Measurements from ENCODE around the gene DNAJC13.
"Not testable (repeated sequence)": the region's sequence is repeated elsewhere in the genome, so short reads cannot be mapped to it uniquely, and the experiment has no call there.

The DNAJC13 gene, protein sequence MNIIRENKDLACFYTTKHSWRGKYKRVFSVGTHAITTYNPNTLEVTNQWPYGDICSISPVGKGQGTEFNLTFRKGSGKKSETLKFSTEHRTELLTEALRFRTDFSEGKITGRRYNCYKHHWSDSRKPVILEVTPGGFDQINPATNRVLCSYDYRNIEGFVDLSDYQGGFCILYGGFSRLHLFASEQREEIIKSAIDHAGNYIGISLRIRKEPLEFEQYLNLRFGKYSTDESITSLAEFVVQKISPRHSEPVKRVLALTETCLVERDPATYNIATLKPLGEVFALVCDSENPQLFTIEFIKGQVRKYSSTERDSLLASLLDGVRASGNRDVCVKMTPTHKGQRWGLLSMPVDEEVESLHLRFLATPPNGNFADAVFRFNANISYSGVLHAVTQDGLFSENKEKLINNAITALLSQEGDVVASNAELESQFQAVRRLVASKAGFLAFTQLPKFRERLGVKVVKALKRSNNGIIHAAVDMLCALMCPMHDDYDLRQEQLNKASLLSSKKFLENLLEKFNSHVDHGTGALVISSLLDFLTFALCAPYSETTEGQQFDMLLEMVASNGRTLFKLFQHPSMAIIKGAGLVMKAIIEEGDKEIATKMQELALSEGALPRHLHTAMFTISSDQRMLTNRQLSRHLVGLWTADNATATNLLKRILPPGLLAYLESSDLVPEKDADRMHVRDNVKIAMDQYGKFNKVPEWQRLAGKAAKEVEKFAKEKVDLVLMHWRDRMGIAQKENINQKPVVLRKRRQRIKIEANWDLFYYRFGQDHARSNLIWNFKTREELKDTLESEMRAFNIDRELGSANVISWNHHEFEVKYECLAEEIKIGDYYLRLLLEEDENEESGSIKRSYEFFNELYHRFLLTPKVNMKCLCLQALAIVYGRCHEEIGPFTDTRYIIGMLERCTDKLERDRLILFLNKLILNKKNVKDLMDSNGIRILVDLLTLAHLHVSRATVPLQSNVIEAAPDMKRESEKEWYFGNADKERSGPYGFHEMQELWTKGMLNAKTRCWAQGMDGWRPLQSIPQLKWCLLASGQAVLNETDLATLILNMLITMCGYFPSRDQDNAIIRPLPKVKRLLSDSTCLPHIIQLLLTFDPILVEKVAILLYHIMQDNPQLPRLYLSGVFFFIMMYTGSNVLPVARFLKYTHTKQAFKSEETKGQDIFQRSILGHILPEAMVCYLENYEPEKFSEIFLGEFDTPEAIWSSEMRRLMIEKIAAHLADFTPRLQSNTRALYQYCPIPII (N-terminal part only)

DNA sequence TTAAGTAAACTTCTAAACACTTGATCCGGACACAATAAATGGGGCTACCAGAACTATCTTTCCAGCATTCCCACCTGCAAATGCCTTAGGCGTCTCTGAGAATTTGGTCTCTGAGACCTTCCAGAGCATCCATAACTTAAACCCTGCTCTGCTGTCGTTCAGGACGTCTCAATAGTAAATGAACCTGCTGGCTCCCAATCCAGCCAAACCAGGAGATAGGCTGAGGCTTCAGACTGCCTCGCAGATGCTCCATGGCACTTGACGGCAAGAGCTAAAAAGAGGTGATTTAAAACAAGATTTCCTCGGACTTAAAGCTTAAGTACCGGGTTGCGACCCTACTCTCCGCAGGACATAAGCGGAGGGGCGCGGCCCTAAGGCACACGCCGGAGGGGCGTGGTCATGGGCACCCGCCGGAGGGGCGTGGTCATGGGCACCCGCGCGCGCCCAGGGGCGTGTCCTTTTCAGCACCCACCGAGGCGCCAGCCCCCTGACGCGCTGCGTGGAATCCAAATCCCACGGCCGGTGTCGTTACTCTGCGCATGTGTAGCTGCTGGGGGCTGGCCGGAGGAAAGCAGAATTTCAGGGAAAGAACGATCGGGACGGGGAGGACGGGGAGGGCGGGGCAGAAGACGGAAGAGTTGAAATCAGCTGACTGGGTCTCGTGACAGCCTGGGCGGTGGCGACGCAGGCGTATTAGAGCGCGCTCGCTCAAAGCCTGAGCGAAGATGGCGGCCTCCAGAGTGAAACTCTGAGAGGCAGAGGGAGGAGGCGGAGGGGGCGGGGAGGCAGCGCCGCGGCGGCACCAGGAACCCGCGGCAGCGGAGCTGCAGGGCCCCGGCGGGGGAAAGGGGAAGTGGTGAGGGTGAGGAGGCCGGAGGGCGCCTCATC, at the start of gene DNAJC13:
Gene DNAJC13, plus strand, starts transcription at position 696 of the 888 bp plus-strand sequence. CDS start 17,049 bp downstream, outside the sequence.
- peak; percentile 78 to 82 for DNase-seq (ENCODE audit: low read depth in 2 of 2)

GRCh38 chr3:132368515-132368914, 48.8 kb upstream of the DNAJC13 start:
- no peak for DNase-seq (ENCODE audit: low read depth in 2 of 2)

- DNase-seq (ENCODE audit: low read depth in 2 of 2), result no peak
These were observed 48.3 kb upstream of the DNAJC13 start for GRCh38 chr3:132368962-132369361.

DNA sequence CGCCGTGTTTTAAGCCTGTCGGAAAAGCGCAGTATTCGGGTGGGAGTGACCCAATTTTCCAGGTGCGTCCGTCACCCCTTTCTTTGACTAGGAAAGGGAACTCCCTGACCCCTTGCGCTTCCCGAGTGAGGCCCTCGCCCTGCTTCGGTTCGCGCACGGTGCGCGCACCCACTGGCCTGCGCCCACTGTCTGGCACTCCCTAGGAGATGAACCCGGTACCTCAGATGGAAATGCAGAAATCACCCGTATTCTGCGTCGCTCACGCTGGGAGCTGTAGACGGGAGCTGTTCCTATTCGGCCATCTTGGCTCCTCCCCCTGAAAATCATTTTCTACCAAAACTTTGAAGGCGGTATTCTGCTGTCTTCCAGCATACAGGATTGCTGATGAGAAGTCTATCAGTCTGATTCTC, 40.4 kb upstream of the DNAJC13 start:
- not testable (repeated sequence) for DNase-seq (ENCODE audit: low read depth in 2 of 2)

GRCh38 chr3:132378048-132378762, 39.1 kb upstream of the DNAJC13 start:
- DNase-seq (ENCODE audit: low read depth in 2 of 2), result no peak

GRCh38 chr3:132378846-132379245, 38.5 kb upstream of the DNAJC13 start:
- no peak for DNase-seq (ENCODE audit: low read depth in 2 of 2)

DNA sequence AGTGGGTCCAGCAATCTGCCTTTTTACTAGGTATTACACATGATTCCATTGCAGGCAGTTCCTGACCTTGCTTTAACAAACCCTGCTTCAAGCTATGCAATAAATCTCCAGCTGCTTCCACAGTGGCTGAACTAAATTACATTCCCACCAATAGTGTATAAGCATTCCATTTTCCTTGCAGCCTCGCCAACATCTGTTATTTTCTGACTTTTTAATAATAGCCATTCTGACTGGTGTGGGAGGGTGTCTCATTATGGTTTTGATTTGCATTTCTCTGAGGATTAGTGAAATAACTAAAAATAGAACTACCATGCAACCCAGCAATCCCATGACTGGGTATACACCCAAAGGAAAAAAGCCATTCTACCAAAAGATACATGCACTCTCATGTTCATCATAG, 36.4 kb upstream of the DNAJC13 start:
- DNase-seq (ENCODE audit: low read depth in 2 of 2), result no peak

DNA sequence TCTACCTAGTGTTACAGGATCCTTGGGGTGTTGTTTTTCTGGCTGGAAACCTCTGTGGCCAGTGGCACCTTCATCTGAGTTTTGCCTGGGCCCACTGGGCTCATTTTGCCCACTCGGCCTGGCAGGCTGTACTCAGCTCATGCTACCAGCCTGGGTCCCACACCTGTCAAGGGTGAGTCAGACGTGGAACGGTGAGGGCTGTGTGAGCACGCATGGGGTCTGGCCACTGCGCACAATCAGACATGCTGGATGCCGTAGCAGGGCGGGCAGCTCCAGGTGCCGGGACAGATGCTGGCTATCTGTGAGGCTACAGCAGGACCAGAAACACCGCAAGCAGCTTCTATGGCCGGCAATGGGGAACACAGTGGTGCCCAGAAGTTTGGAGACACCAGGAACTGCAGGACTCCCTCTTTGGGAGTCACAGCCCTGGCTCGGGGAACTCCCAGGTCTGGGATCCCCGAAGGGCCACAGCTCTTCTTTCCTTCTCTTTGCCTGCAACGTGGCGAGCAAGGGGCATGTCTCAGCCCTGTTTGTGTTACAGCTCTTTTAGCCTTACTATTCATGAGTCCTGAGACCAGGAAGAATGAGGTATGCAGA, 35.9 kb upstream of the DNAJC13 start:
- no peak for DNase-seq (ENCODE audit: low read depth in 2 of 2)

- no peak for DNase-seq (ENCODE audit: low read depth in 2 of 2)
These were observed 35.0 kb upstream of the DNAJC13 start for GRCh38 chr3:132382267-132382666.

DNA sequence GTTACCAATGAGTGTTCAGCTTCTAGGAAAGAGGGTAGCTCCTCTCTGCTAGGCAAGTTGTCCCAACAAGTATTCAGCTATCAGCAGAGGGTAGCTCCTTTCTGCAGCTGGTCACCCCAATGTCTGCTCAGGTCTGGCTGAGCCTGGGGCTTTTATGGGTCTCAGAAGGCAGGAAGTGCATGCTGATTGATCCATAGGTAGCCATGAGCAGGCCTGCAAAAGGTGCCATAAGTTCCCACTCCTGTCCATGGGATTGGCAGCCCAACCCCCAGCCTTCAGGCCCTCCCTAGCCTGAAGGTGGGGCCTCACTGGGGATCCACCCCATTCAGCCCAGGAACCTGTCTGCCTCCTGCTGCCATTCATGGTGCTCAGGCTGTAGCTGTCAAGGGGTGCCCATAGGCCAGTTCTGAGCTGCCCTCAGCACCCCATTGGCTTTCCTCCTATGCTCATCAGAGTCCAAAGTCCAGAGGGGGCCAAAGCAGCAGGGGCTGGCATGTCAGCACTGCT, 34.6 kb upstream of the DNAJC13 start:
- no peak for DNase-seq (ENCODE audit: low read depth in 2 of 2)

DNA sequence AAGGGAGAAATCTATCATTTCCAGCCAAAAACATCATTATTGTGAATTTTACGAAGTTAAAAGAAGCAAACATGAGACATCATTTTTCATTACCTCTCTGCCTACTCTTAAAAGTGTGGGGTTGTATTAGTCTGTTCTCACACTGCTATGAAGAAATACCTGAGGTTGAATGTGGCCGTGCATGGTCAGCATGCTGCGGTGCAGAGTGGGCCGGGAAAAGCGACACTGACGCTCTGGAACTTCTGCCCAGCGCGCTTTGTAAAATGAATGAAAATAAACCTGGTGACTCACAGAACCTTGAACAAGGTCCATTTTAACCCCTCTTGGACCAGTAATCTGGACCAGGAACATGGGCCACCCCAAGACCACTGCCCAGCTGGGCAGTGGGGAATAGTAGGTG, 31.0 kb upstream of the DNAJC13 start:
- no peak for DNase-seq (ENCODE audit: low read depth in 2 of 2)

DNA sequence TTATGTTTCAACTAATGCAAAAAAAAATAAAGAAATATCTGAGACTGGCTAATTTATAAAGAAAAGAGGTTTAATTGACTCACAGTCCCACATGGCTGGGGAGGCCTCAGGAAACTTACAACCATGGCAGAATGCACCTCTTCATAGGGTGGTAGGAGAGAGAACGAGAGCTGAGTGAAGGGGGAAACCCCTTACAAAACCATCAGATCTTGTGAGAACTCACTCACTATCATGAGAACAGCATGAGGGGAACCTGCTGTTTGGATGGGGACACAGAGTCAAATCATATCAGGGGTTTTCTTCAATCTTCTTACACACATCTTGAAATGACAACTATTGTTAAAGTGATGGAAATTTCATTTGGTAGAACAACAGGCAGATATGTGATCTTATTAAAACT, 24.6 kb upstream of the DNAJC13 start:
- not testable (repeated sequence) for DNase-seq (ENCODE audit: low read depth in 2 of 2)

DNA sequence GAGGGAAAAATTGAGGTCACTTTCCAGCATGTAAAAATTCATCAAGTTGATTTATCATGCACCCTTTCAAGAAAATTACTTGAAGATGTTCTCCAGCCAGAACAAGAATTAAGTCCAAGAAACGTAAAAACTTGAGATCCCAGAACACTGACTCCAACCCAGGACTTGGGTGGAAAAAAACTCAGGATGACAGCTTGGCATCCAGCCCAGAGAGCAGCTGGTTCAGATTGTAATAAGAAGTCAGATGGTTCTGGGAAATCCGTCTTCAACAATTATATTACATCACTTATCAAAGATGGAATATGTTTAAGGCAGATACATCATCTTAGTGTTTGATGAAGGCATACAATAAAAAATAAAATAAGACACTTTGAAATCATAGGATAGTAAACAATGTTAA, 23.0 kb upstream of the DNAJC13 start:
- no peak for DNase-seq (ENCODE audit: low read depth in 2 of 2)

DNA sequence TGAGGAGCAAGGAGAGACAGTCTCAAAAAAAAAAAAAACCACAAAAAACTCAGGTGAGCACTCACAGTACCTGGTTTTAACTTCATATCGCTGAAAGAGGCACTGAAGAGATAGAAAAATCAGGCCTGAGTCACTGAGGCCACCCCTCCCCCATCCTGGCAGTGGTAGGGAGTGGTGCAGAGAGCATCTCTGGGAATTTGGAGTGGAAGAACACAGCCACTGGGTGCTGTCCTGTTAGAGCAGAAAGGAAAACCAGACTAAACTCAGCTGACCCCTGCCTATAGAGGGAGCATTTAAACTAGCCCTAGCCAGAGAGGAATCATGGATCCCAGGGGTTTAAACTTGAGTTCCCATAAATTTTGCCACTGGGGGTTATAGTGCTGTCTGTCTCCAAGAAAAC, 22.2 kb upstream of the DNAJC13 start:
- no peak for DNase-seq (ENCODE audit: low read depth in 2 of 2)

GRCh38 chr3:132396255-132396654, 21.0 kb upstream of the DNAJC13 start:
- no peak for DNase-seq (ENCODE audit: low read depth in 2 of 2)

DNA sequence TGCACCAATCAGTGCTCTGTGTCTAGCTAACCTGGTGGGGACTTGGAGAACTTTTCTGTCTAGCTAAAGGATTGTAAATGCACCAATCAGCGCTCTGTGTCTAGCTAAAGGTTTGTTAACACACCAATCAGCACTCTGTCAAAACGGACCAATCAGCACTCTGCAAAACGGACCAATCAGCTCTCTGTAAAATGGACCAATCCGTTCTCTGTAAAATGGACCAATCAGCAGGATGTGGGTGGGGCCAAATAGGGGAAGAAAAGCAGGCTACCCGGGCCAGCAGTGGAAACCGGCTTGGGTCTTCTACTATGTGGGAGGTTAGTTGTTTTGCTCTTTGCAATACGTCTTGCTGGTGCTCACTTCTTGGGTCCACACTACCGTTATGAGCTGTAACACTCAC, 20.5 kb upstream of the DNAJC13 start:
- DNase-seq (ENCODE audit: low read depth in 2 of 2), result not testable (repeated sequence)

- no peak for DNase-seq (ENCODE audit: low read depth in 2 of 2)
These were observed 18.0 kb upstream of the DNAJC13 start for GRCh38 chr3:132399054-132399929.

DNA sequence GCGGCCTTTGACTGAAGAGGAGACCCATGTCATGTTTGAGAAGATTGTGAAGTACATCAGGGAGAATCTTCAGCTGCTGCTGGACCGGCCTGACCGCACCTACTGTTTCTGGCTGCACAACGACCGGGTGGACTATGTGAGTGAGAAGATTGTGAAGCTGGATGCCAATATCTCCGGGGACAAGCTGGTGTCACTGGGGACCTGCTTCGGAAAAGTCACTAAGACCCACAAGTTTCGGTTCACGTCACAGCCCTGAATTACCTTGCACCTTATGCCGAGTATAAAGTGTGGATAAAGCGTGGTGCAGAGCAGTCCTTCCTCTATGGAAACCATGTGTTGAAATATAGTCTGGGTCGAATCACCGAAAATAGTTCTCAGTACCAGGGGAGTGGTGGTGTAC, 16.0 kb upstream of the DNAJC13 start:
- DNase-seq (ENCODE audit: low read depth in 2 of 2), result no peak

- no peak for DNase-seq (ENCODE audit: low read depth in 2 of 2)
These were observed 13.0 kb upstream of the DNAJC13 start for GRCh38 chr3:132404276-132404675.
